ENCODE data around the gene GNAT1. TPM values are rescaled to one million over a fixed set of nuclear protein-coding genes. Genes with fewer than 3 reads are reported as not detected.

GNAT1 gene
- total RNA-seq, 1 donor from 2014 or later = not detected

- FAIRE-seq = no peak
- peak within 1 kb of the TSS; percentile 70 for H3K4me3 ChIP-seq (ENCODE audit: low read depth, low read length)
- no peaks in the 10 kb centered on the region for H3K27me3 ChIP-seq (ENCODE audit: control insufficient read depth, insufficient read depth, low read length)
- TF ChIP-seq, protein P1, sequence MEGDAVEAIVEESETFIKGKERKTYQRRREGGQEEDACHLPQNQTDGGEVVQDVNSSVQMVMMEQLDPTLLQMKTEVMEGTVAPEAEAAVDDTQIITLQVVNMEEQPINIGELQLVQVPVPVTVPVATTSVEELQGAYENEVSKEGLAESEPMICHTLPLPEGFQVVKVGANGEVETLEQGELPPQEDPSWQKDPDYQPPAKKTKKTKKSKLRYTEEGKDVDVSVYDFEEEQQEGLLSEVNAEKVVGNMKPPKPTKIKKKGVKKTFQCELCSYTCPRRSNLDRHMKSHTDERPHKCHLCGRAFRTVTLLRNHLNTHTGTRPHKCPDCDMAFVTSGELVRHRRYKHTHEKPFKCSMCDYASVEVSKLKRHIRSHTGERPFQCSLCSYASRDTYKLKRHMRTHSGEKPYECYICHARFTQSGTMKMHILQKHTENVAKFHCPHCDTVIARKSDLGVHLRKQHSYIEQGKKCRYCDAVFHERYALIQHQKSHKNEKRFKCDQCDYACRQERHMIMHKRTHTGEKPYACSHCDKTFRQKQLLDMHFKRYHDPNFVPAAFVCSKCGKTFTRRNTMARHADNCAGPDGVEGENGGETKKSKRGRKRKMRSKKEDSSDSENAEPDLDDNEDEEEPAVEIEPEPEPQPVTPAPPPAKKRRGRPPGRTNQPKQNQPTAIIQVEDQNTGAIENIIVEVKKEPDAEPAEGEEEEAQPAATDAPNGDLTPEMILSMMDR (IDR thresholded peaks at IDR 0.05; ENCODE audit: insufficient read depth, low read length, severe bottlenecking) = peak; percentile 9
- DNase-seq (ENCODE audit: low read depth) = no peak
- H3K36me3 ChIP-seq (ENCODE audit: control insufficient read depth, insufficient read depth, low read length) = peaks cover 7% of the 10 kb centered on the region
Observed at GRCh38 chr3:50154840-50155490, 36.4 kb upstream of the GNAT1 start, which contains the start of gene SEMA3F. SEMA3F (plus strand) TSS chr3:50155324; CDS start chr3:50159623, 4,299 bp downstream.

DNA sequence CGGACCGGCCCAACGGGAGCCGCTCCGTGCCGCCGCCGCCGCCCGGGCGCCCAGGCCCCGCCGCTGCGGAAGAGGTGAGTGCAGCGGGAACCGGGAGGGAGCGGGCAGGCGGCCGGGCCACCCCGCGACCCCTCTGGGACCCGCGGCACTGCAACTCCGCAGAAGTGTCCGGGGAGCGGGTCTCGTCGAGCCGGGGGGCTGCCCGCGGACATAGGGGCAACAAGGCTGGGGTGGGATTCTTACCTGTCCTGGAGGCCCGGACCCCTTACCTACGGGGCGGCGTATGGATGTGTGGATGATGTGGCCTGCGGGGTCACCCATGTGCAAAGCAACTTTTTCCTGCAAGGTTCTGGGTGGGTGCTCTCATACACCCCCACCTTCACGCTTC, 35.9 kb upstream of the GNAT1 start:
- peaks cover 13% of the 10 kb centered on the region for H3K36me3 ChIP-seq (ENCODE audit: control insufficient read depth, insufficient read depth, low read length)
- FAIRE-seq = no peak
- DNase-seq (ENCODE audit: low read depth) = no peak
- no peaks in the 10 kb centered on the region for H3K27me3 ChIP-seq (ENCODE audit: control insufficient read depth, insufficient read depth, low read length)
- TF ChIP-seq, protein P1 (IDR thresholded peaks at IDR 0.05; ENCODE audit: insufficient read depth, low read length, severe bottlenecking) = no peak
- H3K4me3 ChIP-seq (ENCODE audit: low read depth, low read length) = peak overlapping the region; percentile 70

- DNase-seq (ENCODE audit: low read depth) (no peak), FAIRE-seq (no peak)
Observed at GRCh38 chr3:50155891-50156290, 35.5 kb upstream of the GNAT1 start.

DNA sequence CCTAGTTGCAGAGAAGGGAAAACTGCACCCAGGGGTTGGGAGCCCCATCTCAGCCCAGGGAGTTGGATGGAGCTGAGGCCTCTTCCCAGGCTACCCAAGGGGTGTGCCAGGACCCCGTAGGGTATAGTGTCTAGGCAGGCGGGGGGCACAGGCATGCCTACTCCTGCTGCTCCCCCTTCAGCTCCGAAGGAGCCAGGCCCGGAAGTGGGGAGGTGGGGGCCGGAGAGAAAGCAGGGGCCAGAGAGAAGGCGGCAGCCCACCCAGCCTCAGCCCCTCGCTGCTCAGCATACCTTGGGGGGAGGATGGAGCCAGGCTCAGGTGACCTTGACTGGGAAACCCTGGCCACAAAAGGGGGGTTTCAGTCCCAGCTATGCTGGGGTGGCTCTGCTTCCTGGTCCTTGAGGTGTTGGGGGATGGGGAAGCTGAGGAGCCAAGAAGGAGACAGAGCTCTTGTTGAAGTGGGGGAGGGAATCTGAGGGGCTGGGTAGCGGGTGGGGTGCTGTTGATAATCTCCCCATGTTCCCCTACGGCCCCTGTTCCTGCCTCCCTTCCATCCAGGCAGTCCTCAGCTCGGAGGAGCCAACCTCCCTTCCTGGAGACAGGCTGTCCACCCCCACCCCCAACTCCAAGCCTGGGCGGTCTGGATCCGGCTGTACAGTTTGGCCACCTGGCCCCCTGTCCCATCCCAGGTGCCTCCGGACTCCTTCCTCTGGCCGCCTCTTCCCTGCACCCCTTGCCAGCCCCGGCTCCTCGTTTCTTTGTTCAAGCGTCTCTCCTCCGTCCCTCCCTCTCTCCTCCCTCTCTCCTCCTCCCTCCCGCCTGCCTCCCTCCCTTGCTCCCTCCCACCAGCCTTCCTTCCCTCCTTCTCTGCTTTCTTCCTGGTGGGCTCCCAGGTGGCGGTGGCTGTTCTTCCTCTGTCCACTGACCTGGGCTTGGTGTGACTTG, 34.6 kb upstream of the GNAT1 start:
- peak overlapping the region; percentile 70 for H3K4me3 ChIP-seq (ENCODE audit: low read depth, low read length)
- H3K36me3 ChIP-seq (ENCODE audit: control insufficient read depth, insufficient read depth, low read length) = peaks cover 23% of the 10 kb centered on the region
- H3K27me3 ChIP-seq (ENCODE audit: control insufficient read depth, insufficient read depth, low read length) = no peaks in the 10 kb centered on the region
- TF ChIP-seq, protein P1 (IDR thresholded peaks at IDR 0.05; ENCODE audit: insufficient read depth, low read length, severe bottlenecking) = no peak
- DNase-seq (ENCODE audit: low read depth) (no peak), FAIRE-seq (no peak)

More at GRCh38 chr3:50155891-50156290, 35.5 kb upstream of the GNAT1 start:
- TF ChIP-seq, protein P1 (IDR thresholded peaks at IDR 0.05; ENCODE audit: insufficient read depth, low read length, severe bottlenecking) = no peak
- peak overlapping the region; percentile 70 for H3K4me3 ChIP-seq (ENCODE audit: low read depth, low read length)
- H3K27me3 ChIP-seq (ENCODE audit: control insufficient read depth, insufficient read depth, low read length) = no peaks in the 10 kb centered on the region
- peaks cover 14% of the 10 kb centered on the region for H3K36me3 ChIP-seq (ENCODE audit: control insufficient read depth, insufficient read depth, low read length)

DNA sequence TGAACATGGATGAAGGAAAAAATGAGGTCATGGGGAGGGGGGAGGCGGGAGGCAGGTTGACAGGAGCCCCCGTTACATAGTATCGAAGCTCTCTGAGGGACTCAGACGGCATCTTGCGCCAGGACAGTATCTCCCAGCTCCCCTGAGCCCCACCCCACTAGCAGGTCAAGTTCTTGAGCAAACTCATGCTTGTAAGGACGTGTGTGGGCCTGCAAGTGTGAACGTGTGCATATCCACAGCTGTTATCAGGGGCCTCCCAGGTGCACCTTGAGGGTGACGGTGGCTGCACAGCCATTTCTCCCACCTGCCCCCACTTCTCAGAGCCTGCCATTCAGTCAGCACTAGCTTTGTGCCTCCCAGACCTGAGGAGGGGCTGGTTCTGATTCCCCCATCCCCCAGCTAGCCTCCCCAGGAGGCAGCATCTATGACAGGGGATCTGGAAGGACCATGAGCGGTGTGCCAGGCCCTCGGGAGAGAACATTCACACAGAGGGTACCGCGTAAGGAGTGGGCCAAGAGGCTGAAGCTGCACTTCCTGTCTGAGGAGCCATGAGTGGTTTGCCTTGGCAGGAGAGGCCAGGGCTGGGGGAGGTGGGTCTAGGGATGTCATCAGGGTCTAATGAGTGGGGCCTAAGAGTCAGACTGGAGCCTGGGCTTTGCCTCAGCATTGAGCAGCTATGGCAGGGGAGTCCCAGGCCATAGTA, 33.4 kb upstream of the GNAT1 start:
- Histone ChIP-seq H3K4me3 (ENCODE audit: low read depth, low read length) (peak overlapping the region; percentile 70), H3K27me3 (ENCODE audit: control insufficient read depth, insufficient read depth, low read length) (no peaks in the 10 kb centered on the region), H3K36me3 (ENCODE audit: control insufficient read depth, insufficient read depth, low read length) (peaks cover 29% of the 10 kb centered on the region)
- peak; percentile 92 for FAIRE-seq
- TF ChIP-seq, protein P1 (IDR thresholded peaks at IDR 0.05; ENCODE audit: insufficient read depth, low read length, severe bottlenecking) = no peak
- DNase-seq (ENCODE audit: low read depth) = peak; percentile 95

All from bronchial epithelial cell (primary cell).